Fibroblast of pulmonary artery (primary cell): Measurements from ENCODE around the gene CUBN.
A peak's percentile ranks its signal among the peaks of the same experiment; 100 is the strongest.

ENCODE experiments used
- DNase-seq: peaks from one replicate; pipeline ENCODE4 v3.0.0-alpha.2; 2010; ENCODE audit warnings: low read depth
- H3K4me3 ChIP-seq: replicated peaks from 2 replicates; pipeline ENCODE4 v1.5.1; 2011; ENCODE audit warnings: low read depth, mild to moderate bottlenecking, control low read depth, low read length, moderate library complexity
- CTCF ChIP-seq: IDR thresholded peaks from 2 replicates; pipeline ENCODE4 v1.5.1; 2011; ENCODE audit warnings: mild to moderate bottlenecking, control low read depth, low read length, inconsistent platforms; ENCODE audit errors: missing control alignments

The CUBN gene

GRCh38 chr10:17028798-17029197 lies 100.8 kb downstream of the CUBN start:
- no peak for TF ChIP-seq CTCF
- H3K4me3 ChIP-seq: no peak overlapping the region
- no peak for DNase-seq

GRCh38 chr10:17026686-17027485 lies 102.7 kb downstream of the CUBN start:
- TF ChIP-seq CTCF: no peak
- H3K4me3 ChIP-seq: no peak overlapping the region
- peak; percentile 59 for DNase-seq

- DNase-seq: peak; percentile 97
- TF ChIP-seq CTCF: no peak
- no peak overlapping the region for H3K4me3 ChIP-seq
These were observed 103.9 kb downstream of the CUBN start for GRCh38 chr10:17025444-17026295.

GRCh38 chr10:17024461-17024860 lies 105.2 kb downstream of the CUBN start:
- no peak for DNase-seq
- no peak overlapping the region for H3K4me3 ChIP-seq
- TF ChIP-seq CTCF: no peak

GRCh38 chr10:17023386-17024298 lies 106.0 kb downstream of the CUBN start:
- no peak for TF ChIP-seq CTCF
- DNase-seq: peak; percentile 99
- peak overlapping the region; percentile 18 for H3K4me3 ChIP-seq

GRCh38 chr10:17022896-17023295 lies 106.7 kb downstream of the CUBN start:
- DNase-seq: peak; percentile 88
- H3K4me3 ChIP-seq: peak overlapping the region; percentile 9

More at GRCh38 chr10:17022896-17023295, 106.7 kb downstream of the CUBN start:
- TF ChIP-seq CTCF: no peak
